ENCODE results near the gene SEMA3E.

DNA sequence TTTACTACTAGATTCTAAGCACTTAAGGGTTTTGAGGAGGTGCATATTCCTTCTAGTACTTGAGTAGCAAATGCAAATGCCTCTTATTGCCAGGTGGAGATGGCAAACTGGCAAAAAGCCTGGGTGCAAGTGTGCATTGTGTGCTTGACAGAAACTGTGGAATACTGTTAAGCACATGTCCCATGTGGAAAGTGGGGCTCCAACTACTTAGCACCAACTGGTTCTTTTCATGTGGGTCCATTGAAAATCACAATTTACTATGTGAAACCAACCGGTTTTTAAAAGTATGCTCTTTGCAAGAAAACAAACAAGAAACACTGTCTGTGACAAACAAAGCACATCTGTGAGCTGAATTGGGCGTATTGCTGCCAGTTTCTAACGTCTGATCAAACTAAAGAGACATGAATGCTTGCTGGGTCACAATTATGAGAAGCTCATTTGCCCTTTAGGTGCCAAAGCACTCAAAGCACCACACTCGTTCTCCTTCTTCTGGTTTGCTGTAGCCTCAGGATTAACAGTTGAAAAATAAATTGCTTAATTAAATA is 197.4 kb downstream of the SEMA3E start:
- TF ChIP-seq GATA3 (IDR thresholded peaks at IDR 0.05; ENCODE audit: low read depth, low read length) (no peak), GATA2 (IDR thresholded peaks at IDR 0.05; ENCODE audit: low read depth, low read length) (no peak)
